HG02759 (cell line): ENCODE measurements around the gene RRP9.

ENCODE experiments used
- ATAC-seq: cut with Tn5 transposase; IDR thresholded peaks from one replicate; pipeline ENCODE4 v1.9.1; 2021; ENCODE audit warnings: mild to moderate bottlenecking, moderate library complexity; ENCODE audit not compliant: unreplicated experiment

Gene RRP9

DNA sequence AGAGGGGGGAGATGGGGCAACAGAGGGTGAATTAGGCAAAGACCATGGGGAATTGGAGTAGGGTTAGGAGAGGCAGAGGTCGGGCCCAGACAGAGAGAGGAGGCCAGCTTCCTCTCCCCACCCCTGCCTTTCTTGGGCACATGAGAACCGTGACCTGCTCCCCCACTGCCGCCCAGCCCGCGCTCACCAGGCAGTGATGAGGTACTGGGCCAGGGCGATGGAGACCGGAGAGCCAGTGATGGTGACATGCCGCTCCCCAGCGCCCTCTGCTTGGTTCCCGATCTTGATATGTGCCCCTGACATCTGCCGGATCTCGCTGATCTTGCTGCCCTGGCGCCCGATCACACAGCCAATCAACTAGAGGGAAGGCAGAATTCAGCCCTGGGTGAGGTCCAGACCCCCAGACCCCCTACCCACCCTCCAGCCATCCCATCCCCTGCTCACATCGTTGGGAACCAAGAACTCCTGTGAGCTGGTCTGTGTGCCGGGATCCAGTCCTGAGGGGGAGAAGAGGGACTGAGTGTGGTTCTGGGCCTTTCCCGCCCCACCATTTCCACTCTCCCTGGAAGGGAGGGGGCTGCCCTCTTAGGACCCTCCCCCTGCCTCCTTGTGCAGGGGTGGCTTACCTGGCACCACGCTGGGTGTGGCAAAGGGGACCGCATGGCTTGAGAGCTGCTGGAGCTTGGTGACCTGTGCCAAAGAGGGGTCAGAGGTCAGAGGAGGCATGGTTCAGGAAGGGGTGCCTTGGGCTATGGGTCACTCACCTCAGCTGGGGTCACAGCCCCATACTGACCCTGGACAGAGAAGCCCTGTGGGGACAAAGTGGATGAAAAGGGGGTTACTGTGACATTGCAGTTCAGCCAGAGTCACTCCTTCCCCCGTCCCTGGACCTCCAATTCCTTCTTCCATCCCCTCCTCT is 17.2 kb upstream of the RRP9 start:
- ATAC-seq: no peak

DNA sequence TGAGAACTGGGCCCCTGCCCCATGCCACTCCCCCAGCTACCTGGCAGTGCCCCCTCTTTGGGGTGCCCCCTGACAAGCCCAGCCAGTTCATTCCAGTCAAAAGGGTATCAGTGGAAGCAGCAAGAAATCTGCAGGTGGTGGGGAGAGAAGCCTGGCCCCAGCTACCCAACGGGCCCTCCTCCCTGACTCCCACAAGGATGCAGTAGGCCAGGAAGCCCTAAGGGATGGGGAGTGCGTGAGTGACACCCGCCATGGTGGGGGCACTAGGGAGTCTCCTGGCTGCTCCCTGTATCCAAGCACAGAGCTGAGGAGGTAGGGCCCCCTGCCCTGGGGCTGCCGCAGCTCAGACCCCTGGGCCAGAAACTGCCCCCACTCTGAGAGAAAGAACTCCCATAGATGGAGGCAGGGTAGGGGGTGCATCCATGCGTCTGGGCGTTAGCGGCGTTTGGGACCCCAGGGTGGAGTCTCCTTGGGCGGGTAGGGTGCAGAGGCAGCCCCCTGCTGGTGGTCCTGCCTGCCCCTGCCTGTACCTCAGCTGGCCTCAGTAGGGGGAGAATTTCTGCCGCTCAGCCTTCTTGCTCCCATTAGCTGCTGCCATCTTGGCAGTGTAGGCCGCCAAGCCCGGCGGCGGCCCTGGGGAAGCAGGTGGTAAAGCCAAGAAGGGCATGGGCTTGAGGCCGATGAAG is 16.0 kb upstream of the RRP9 start:
- ATAC-seq: no peak

DNA sequence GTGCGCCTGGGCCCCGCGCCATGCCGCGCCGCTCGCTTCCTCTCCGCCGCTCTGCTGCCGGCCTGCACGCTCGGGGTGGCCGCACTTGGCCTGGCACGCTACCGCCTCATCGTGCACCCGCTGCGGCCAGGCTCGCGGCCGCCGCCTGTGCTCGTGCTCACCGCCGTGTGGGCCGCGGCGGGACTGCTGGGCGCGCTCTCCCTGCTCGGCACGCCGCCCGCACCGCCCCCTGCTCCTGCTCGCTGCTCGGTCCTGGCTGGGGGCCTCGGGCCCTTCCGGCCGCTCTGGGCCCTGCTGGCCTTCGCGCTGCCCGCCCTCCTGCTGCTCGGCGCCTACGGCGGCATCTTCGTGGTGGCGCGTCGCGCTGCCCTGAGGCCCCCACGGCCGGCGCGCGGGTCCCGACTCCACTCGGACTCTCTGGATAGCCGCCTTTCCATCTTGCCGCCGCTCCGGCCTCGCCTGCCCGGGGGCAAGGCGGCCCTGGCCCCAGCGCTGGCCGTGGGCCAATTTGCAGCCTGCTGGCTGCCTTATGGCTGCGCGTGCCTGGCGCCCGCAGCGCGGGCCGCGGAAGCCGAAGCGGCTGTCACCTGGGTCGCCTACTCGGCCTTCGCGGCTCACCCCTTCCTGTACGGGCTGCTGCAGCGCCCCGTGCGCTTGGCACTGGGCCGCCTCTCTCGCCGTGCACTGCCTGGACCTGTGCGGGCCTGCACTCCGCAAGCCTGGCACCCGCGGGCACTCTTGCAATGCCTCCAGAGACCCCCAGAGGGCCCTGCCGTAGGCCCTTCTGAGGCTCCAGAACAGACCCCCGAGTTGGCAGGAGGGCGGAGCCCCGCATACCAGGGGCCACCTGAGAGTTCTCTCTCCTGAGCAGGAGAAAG is 14.4 kb upstream of the RRP9 start:
- peak; percentile 57 for ATAC-seq

DNA sequence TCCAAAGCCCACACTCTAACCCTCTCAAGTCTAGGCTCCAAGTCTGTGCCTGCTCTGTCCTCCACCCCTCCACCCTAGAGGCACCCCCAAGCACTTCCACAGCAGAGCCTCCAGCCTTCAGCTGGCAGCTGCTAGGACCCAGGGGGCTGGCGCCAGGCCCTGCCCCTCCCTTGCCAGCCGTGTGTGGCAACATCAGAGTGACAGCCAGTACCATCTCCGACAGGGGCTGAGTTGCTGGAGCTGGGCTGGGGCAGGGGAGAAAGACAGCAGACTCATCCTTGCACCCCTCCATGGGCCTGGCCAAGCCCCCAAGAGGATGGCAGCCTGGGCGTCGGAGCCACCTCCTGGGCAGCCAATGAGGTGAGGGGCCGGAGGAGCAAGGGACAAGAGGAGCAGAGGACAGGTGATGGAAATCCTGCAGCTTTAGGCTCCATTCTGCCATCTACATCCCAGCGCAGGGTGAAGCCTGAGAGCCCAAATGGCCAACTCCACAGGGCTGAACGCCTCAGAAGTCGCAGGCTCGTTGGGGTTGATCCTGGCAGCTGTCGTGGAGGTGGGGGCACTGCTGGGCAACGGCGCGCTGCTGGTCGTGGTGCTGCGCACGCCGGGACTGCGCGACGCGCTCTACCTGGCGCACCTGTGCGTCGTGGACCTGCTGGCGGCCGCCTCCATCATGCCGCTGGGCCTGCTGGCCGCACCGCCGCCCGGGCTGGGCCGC is 13.6 kb upstream of the RRP9 start, which contains the start of gene GPR62:
GPR62 (plus strand) TSS at position 207 of the 718 bp plus-strand sequence; CDS start at position 479, 272 bp downstream.
- ATAC-seq: no peak

DNA sequence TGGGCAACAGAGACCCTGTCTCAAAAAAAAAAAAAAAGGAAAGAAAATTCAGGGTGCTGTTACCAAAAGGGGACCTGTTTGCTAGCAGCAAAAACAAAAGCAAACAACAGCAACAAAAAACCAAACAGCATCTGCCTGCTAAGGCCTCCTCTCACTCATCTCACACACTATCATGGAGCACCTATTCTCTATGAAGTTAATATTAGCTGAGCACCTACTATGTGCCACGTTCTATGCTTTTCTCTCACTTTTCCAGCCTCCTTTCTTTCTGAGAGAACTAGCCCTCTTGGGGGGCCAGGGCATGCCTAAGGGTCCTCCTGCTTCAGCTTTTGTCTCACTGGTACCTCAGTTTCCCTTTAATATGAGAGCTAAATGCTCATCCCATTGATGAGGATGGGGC is 13.0 kb upstream of the RRP9 start:
- no peak for ATAC-seq

DNA sequence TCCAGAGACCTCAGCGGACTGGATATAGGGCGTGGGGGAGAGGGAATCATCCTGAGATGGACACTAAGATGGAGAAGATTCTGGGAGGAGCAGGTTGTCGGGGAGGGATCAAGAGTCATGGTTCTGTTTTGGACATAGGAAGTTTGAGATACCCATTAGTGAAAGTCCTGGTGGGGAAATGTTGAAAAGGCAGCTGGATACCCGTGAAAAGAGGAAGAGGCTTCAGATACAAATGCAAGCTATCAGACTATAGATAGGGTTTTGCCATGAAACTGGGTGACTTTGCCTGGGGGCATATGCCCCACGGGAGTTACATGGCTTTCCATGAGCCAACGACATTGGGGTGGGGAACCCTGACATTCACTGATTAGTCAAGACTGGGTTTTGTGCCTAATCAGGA is 12.4 kb upstream of the RRP9 start:
- ATAC-seq: no peak

DNA sequence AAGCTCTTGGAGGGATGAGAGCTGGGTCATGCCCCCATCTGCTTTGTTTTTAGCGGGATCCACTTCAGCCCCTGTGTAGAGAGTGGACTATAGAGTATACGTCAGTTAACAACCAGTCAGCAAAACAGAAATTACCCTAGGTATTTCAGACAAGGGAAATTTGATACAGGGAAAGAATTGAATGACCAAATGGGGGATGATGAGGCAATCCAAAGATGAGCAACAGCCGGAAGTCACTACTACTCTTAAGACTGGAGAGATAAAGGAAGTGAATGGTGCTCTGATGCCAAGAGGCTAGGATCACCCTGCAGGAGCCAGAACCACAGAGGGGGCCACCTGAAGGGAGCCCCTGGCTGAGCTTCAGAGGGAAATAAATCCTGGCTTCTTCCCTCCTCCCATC is 11.7 kb upstream of the RRP9 start:
- no peak for ATAC-seq

DNA sequence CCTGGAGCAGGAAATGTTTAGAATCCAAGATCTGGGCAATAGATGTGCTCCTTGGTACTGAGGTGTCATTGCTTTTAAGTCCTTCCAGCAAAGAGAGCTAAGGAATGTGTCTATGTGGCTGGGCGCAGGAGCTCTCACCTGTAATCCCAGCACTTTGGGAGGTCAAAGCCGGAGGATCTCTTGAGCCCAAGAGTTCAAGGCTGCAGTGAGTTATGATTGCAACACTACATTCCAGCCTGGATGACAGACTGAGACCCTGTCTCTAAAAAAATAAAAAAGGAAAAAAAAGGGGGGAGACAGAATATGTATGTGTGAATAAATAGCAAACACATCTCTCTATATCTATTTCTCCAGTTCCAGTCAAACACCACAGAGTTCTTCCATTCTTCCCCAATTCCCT is 9.2 kb upstream of the RRP9 start:
- ATAC-seq: no peak

DNA sequence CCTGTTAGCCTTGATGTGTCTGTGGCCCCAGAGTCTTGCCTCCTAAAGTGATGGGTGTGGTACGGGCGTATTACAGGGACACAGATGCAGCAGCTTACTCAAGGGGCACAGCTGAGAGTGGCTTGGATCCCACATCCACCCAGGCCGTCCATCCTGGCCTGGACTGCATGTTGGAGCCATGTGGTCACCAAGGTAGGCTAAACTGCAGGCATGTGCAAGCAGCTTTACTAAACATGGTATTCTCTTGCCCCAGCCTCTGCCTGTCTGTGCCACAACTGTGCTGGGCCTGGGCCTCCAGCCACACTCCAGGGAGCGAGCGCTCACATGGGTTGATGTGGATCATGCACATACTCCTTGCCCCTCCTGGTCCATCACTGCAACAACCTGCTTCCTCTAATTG is 7.4 kb upstream of the RRP9 start:
- no peak for ATAC-seq

DNA sequence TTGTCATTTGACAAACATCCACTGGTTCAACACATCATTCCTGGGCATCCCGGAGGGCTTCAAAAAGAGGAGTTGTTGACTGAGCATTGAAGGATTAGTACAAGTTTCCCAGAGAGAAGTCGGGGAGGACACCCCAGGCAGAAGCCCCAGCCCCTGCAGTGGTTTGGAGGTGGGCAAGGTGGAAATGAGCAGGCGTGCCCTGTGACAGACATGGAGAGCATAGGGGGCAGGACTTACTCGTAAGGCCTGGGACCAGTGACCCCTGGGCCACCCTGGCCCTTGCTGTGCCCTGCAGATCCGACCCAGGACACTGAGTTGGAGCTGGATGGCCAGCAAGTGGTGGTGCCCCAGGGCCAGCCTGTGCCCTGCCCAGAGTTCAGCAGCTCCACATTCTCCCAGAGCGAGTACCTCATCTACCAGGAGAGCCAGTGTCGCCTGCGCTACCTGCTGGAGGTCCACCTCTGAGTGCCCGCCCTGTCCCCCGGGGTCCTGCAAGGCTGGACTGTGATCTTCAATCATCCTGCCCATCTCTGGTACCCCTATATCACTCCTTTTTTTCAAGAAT is 6.4 kb upstream of the RRP9 start:
- no peak for ATAC-seq

DNA sequence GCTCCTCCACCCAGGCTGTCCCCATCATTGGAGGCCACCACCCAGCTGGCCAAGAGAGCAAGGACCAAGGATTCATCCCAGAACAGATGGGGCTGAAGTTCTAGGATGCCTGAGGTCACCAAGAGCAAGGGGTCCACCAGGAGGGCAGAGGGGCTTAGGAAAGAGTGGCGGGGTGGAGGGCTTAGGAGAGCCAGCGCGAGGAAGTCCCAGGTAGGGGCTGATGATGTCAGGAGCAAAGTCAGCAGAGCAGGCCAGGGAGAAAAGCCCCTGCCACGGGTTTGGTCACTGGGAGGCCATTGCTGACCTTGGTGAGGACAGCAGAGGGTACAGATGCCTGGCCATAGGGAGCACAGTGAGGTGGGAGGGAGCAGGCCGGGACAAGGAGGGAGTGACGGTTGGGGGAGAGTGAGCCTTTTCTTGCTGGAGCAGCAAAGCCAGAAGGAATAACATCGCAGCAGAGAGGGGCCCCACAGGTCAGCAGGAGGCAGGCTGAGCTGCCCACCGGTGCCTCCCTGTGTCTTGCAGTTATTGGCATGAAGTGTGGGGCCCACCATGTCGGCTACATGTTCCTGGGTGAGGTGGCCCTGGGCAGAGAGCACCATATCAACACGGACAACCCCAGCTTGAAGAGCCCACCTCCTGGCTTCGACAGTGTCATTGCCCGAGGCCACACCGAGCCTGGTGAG is 5.7 kb upstream of the RRP9 start:
- no peak for ATAC-seq

DNA sequence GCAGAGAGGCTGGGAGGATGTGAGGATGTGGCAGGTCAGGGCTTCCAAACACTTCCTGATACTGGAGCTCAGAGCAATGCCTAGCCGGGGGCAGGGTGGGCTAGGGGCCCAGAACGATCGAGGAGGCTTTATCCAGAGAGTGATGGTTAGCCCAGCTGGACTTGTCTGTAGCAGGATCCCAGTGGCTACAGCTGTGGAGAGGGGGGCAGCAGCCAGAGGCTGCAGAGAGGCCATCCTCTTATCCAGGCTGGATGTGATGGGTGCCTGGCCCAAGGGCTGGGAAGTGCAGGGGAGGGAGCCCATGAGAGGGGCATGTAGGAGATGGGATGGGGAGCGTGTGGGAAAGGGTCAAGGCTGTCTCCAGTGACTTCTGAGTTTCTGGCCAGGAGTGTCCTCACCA is 5.1 kb upstream of the RRP9 start:
- no peak for ATAC-seq

DNA sequence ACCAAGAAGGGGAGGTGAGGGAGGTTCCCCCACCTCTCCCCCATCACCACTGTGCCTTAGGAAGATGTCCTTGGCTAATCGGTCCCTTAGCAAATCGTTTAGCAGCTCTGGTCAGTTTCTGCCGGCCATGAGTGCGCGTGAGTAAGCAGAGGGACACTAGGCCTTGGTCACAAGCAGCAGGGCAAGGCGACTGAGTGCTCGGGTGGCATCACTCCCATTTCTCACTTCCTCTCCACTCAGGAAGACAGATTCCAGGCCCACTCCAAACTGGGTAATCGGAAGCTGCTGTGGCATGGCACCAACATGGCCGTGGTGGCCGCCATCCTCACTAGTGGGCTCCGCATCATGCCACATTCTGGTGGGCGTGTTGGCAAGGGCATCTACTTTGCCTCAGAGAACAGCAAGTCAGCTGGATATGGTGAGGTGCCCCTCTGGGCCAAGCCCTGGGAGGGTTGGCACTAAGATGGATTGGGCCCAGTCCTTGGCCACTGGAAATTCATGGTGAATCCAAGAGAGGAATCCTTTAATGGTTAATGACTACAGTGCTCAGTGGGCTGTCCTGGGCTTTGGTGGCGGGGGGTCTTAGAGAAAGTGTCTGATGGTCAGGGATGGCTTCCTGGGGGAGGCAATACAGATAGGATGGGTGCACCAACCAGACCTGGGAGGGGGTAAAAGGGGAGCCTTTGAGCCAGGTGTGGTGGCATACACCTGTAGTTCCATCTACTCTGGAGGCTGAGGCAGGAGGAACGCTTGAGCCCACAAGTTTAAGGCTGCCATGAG is 4.4 kb upstream of the RRP9 start:
- no peak for ATAC-seq

DNA sequence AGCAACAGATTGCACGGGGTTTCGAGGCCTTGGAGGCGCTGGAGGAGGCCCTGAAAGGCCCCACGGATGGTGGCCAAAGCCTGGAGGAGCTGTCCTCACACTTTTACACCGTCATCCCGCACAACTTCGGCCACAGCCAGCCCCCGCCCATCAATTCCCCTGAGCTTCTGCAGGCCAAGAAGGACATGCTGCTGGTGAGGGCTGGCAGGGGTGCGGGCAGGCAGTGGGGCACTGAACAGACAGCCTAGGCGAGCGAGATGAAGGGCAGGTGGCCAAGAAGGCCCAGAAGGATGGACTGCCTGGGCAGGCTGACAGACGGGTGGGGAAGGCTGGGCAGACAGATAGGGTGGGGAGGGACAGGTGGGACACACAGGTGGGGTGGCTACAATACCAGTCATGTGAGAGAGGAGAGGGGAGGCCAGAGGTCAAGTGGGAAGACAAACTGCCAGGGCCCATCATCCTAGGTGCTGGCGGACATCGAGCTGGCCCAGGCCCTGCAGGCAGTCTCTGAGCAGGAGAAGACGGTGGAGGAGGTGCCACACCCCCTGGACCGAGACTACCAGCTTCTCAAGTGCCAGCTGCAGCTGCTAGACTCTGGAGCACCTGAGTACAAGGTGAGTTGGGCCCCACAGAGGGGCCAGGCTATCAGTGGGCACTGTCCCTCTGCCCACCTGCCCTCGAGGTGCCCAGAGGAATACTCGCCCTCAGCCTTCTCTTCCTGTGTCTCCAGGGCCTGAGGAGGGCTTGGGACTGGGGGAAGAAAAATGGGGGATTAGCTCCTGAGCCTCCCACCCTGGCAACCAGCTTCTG is 3.5 kb upstream of the RRP9 start:
- no peak for ATAC-seq

DNA sequence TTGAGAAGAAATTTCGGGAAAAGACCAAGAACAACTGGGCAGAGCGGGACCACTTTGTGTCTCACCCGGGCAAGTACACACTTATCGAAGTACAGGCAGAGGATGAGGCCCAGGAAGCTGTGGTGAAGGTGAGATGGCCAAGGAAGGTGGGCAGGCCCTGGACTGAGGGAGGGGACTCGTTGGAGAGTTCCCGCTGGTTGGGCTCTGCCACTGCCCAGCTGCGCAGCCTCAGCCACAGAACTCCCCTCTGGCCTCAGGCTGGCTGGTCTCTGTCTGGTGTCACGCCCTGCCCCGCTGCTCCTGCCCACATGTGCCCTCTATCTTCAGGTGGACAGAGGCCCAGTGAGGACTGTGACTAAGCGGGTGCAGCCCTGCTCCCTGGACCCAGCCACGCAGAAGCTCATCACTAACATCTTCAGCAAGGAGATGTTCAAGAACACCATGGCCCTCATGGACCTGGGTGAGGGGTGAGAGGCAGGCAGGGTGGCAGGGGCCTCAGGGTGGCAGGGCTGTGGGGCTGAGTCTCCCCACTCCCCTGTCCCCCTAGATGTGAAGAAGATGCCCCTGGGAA is 2.8 kb upstream of the RRP9 start:
- no peak for ATAC-seq

DNA sequence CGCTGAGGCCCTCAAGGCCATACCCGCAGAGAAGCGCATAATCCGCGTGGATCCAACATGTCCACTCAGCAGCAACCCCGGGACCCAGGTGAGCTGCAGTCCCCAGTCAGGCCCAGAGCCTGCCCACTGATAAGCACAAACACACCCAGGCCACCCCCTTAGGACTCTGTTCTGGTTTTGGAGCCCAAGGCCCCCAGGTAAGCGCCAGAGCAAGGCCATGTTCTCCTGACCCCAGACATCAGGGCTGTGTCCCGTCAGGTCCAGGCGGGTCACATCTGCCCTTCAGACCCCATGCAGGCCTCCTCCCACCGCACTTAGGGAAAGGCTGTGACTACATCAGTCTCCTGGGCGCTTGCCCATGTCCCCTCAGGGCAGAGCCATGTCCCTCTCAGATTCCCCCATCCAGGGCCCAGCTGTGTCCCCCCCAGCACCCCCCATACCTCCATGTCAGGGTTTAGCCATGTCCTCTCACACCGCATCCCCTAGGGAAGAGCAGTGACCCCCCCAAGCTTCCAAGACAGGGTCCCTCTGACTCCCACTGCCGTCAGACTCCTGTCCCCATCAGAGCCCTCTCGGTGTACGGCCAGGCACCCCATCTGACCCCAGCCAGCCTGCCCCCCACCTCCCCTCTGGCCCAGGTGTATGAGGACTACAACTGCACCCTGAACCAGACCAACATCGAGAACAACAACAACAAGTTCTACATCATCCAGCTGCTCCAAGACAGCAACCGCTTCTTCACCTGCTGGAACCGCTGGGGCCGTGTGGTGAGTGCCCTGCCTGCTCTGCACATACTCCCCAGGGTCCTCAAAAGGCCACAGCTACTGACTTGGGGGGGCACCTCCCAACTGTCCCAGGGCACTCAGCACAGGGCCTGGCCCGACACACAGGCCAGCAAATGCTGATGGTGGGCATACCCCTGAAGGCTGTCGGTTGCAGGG is 2.0 kb upstream of the RRP9 start:
- ATAC-seq: no peak
